B cell (primary cell): ENCODE data around the gene DNPH1.

Experiments
- CTCF ChIP-seq: fragments of 200-600 bp; IDR thresholded peaks from one replicate; pipeline ENCODE4 v1.8.0; 2022; ENCODE audit warnings: antibody characterized with exemption, mild to moderate bottlenecking
- EZH2 ChIP-seq: IDR thresholded peaks from 2 replicates; pipeline ENCODE4 v1.6.1; 2012; ENCODE audit warnings: borderline replicate concordance, low read depth, mild to moderate bottlenecking, moderate library complexity, low read length; ENCODE audit not compliant: insufficient read depth, poor library complexity, severe bottlenecking

- no peak for TF ChIP-seq CTCF
- TF ChIP-seq EZH2 = no peak
Measured at GRCh38 chr6:43180058-43180457, 49.2 kb downstream of the DNPH1 start.
